ENCODE measurements around the gene TRIM2.

- no peak for TF ChIP-seq POLR2A (IDR thresholded peaks at IDR 0.05)
- TF ChIP-seq, protein P1, sequence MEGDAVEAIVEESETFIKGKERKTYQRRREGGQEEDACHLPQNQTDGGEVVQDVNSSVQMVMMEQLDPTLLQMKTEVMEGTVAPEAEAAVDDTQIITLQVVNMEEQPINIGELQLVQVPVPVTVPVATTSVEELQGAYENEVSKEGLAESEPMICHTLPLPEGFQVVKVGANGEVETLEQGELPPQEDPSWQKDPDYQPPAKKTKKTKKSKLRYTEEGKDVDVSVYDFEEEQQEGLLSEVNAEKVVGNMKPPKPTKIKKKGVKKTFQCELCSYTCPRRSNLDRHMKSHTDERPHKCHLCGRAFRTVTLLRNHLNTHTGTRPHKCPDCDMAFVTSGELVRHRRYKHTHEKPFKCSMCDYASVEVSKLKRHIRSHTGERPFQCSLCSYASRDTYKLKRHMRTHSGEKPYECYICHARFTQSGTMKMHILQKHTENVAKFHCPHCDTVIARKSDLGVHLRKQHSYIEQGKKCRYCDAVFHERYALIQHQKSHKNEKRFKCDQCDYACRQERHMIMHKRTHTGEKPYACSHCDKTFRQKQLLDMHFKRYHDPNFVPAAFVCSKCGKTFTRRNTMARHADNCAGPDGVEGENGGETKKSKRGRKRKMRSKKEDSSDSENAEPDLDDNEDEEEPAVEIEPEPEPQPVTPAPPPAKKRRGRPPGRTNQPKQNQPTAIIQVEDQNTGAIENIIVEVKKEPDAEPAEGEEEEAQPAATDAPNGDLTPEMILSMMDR (IDR thresholded peaks at IDR 0.05 in 4 of 5, conservative IDR thresholded peaks at IDR 0.05 in 1 of 5), result no peak
Observed at GRCh38 chr4:153261461-153261860, 57.2 kb downstream of the TRIM2 start.
